22Rv1 (cell line): ENCODE results near the gene EPAS1.

Experiments
- ZFX ChIP-seq: fragments of 450-650 bp; IDR thresholded peaks from 2 replicates; pipeline ENCODE4 v1.6.1; 2017; ENCODE audit warnings: antibody characterized with exemption, borderline replicate concordance
- TF ChIP-seq, protein P1 (sequence below): fragments of 450-650 bp; IDR thresholded peaks from 2 replicates; pipeline ENCODE4 v1.5.1; 2017; ENCODE audit warnings: mild to moderate bottlenecking

DNA sequence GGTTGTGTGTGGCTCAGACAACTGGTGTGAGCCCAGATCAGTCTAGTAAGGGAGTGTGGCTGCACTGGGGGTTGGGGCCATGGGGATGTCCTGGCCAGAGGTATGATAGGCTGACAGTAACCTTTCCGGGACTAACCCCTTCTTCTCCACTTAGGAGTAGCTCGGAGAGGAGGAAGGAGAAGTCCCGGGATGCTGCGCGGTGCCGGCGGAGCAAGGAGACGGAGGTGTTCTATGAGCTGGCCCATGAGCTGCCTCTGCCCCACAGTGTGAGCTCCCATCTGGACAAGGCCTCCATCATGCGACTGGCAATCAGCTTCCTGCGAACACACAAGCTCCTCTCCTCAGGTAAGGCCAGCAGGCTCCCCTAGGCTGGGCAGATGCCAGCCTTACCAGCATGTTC, 49.5 kb downstream of the EPAS1 start:
- TF ChIP-seq, protein P1, sequence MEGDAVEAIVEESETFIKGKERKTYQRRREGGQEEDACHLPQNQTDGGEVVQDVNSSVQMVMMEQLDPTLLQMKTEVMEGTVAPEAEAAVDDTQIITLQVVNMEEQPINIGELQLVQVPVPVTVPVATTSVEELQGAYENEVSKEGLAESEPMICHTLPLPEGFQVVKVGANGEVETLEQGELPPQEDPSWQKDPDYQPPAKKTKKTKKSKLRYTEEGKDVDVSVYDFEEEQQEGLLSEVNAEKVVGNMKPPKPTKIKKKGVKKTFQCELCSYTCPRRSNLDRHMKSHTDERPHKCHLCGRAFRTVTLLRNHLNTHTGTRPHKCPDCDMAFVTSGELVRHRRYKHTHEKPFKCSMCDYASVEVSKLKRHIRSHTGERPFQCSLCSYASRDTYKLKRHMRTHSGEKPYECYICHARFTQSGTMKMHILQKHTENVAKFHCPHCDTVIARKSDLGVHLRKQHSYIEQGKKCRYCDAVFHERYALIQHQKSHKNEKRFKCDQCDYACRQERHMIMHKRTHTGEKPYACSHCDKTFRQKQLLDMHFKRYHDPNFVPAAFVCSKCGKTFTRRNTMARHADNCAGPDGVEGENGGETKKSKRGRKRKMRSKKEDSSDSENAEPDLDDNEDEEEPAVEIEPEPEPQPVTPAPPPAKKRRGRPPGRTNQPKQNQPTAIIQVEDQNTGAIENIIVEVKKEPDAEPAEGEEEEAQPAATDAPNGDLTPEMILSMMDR = no peak
- TF ChIP-seq ZFX = no peak
